HG03565 (cell line): ENCODE measurements around the gene CACNA2D1.

Experiments
- ATAC-seq: cut with Tn5 transposase; IDR thresholded peaks from one replicate; pipeline ENCODE4 v1.9.1; 2021; ENCODE audit warnings: mild to moderate bottlenecking, moderate library complexity; ENCODE audit not compliant: unreplicated experiment

CACNA2D1 gene

DNA sequence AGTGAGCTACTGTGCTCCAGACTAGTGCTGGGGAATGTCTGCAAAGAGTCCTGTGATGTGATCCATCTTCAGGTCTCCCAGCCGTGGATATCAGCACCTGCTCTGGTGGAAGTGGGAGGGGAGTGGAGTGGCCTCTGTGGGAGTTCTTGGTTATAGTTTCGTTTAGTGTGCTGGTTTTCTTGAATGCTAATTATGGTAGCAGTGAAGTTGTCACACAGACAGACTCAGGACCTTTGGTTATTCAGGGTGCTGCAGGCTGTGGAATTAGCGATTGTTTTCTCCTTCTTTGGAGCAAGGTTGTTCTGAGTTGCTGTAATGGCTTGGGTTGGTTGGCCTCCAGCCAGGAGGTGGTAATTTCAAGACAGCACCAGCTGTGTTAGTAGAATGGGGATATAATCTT lies 541.0 kb downstream of the CACNA2D1 start:
- no peak for ATAC-seq
